ENCODE results near the gene SLC9A7.

SLC9A7 gene

GRCh38 chrX:46758956-46759644, at the start of gene SLC9A7:
Gene SLC9A7, minus strand, starts transcription at chrX:46759118. Its CDS starts 89 bp downstream, at chrX:46759029.
- TF ChIP-seq, protein P1, sequence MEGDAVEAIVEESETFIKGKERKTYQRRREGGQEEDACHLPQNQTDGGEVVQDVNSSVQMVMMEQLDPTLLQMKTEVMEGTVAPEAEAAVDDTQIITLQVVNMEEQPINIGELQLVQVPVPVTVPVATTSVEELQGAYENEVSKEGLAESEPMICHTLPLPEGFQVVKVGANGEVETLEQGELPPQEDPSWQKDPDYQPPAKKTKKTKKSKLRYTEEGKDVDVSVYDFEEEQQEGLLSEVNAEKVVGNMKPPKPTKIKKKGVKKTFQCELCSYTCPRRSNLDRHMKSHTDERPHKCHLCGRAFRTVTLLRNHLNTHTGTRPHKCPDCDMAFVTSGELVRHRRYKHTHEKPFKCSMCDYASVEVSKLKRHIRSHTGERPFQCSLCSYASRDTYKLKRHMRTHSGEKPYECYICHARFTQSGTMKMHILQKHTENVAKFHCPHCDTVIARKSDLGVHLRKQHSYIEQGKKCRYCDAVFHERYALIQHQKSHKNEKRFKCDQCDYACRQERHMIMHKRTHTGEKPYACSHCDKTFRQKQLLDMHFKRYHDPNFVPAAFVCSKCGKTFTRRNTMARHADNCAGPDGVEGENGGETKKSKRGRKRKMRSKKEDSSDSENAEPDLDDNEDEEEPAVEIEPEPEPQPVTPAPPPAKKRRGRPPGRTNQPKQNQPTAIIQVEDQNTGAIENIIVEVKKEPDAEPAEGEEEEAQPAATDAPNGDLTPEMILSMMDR (IDR thresholded peaks at IDR 0.05), result peak; percentile 74

GRCh38 chrX:46805270-46805669, 46.4 kb upstream of the SLC9A7 start:
- TF ChIP-seq, protein P1 (IDR thresholded peaks at IDR 0.05), result no peak

GRCh38 chrX:46803140-46803539, 44.2 kb upstream of the SLC9A7 start:
- TF ChIP-seq, protein P1 (IDR thresholded peaks at IDR 0.05), result no peak; the same call in 1 of the 2 replicates

DNA sequence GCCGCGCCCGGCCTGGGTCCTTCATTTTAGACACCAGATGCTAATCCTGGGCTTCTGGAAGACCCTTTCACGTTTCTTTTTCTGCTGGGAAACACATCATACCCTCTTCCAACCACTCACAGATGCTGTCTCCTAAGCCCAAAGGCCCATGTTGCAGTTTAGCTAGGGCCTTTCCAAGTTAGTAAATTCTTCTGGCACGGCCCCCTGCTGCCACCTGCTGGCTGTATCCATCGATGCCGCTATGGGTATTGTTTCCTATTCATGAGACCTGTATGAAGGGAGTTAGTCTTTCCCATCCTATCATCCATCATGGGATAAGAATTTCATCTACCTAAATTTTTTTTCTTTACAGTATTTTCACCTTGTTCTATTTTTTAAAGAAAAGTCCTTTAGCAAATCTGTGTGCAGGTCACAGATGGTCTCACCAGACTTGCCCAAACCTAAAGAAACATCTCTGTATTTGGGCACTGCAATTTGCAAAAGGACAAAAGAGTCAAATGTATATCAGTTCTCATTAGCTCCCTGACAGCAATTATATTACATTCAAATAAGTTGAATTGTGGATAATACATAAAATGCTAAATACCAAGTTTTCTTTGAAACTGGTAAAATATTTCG, 37.8 kb upstream of the SLC9A7 start:
- TF ChIP-seq, protein P1 (IDR thresholded peaks at IDR 0.05), result peak; percentile 66

DNA sequence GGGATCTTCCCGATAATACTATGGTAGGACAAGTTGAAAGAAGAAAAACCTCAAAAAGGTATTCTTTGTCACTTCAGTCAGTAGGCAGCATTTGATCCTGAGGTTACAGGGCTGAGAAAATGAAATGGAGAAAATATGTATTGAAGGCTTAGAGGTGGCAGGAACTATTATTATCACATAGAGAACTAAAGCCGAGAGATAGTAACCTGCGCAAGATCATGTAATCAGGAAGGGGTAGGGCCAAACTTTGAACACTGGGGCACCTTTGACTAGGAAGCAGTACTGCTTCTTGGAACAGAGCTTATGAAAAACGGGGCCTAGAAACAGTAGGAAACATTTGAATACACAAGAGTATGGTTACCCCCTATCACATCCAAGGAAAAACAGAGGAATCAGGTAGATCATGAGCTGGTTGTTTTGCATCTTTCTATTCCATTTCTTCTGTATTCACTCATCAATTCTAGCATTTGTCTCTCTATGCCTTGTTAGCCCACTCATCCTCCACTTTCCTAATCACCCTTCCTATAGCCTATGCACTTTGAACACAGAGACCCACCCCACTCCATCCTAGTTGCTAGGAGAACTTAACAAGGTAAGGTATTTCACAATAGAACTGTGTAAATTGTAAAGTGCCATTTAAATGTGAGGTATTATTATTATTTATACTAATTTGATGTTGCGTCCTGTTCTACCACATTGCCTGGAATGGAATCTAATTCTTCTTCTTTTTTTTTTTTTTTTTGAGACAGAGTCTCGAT, 34.6 kb upstream of the SLC9A7 start:
- TF ChIP-seq, protein P1 (IDR thresholded peaks at IDR 0.05), result no peak

- TF ChIP-seq, protein P1 (IDR thresholded peaks at IDR 0.05), result no peak
Measured at GRCh38 chrX:46792810-46793188, 33.9 kb upstream of the SLC9A7 start.

DNA sequence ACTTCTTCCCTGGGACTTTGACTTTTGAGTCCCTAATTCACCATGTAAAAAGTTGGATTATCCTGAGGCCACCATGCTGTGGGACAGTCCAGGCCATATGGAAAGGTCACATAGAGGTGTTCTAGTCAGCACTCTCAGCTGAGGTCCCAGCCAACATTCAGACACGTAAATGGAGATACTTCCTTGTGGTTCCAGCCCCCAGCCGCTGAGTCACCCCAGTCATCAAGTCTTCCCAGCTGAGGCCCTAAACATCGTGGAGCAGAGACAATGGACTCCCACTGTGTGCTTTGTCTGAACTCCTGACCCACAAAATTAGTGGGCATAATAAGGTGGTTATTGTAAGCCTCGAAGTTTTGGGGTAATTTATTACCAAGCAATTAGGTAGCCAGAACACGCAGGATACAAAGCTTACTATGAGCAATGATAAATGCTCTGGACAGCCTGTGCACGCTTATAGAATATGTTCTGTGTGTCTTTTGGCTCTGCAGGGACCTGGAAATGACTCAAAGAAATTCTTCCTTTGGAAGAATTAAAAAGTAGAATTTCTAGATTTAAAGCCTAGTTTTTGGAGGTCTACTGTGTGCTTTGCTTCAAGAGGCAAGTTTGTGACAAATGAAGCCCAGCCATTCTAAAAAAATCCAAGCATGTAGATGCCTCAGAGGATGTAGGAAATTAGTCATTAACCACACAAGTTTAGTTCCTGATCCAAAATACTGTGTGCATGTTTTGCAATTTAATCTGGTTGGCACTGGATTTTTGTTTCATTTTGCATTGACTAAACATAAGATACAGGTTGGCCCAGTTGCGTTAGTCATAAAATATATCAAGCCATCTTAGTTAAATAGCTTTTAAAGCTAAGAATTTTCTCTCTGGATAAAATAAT, 33.2 kb upstream of the SLC9A7 start:
- TF ChIP-seq, protein P1 (IDR thresholded peaks at IDR 0.05), result no peak

Data from LNCAP (cell line).